Suppressor macrophage treated with lipopolysaccharide for 1 hour (primary cell): Measurements from ENCODE around the gene GPR157.
"Not testable (repeated sequence)": the region's sequence is repeated elsewhere in the genome, so short reads cannot be mapped to it uniquely, and the experiment has no call there.

Source experiments
- DNase-seq, 3 donors: peaks; one replicate each; pipeline ENCODE4 v3.0.0-alpha.2; 2020 to 2022

Gene GPR157

GRCh38 chr1:9145714-9146113 is 16.8 kb upstream of the GPR157 start:
- DNase-seq, result no peak

DNA sequence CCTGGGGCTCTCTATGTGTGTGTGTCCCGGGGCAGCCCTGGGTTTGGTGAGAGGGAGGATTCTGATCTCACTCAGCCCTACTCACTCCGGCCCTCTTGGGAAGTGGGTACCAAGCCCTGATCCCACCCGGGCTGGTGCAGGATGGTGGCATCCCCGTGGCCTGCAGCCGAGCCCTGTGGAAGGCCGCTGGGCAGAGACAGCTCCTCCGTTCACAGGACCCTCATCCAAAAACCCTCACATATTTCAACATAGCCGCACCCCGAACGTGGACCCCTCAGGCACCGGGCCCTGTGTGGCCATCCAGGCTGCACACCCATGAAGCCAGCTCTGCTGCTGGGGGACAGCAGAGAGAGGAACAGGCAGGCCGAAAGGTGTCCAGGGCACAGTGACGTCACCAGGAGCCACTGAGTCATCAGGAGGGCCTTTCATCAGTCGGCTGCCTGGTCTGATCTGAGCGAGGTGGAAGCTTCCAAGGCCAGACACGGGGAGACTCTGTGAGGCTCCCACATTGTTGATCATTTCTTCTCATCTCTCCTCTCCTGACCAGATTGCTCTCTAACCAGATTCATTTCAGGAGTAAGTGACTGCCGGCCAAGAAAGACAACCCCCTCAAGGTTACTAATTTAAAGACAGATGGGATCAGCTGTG is 16.2 kb upstream of the GPR157 start:
- DNase-seq, result peak; percentile 59 to 67 (median 62)

GRCh38 chr1:9144494-9144893 is 15.6 kb upstream of the GPR157 start:
- not testable (repeated sequence) for DNase-seq

DNA sequence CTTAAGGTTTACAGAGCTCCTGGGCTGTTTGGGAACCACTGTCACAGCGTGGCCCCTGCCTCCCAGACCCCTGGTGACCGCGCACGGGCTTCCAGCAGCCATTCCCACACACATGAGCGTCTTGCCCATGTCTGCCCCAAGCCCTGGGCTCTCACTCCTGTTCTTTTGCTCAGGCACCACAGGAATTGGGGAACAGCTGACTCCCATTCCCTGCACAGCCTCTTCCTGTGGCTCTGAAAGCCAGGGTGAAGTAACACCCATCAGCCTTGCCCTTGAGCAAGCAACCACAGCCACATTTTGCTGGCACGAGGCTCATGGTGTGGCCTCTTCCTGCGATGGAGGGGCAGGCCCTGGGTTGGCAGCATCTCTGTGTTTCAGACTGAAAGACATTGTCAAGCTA is 14.3 kb upstream of the GPR157 start:
- DNase-seq, result peak; percentile 73 to 76 (median 74)

DNA sequence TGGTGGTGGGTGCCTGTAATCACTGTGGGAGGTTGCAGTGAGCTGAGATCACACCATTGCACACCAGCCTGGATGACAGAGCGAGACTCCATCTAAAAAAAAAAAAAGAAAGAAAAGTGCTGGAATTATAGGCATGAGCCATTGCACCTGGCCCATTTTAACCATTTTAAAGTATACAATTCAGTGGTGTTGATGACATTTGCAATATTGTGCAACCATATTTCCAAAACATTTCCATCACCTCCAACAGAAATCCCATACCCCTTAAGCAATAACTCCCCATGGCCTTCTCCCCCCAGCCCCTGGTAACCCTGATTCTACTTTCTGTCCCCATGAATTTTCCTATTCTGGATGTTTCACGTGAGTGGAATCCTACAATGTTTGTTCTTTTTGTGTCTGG is 11.0 kb upstream of the GPR157 start:
- DNase-seq, result no peak

DNA sequence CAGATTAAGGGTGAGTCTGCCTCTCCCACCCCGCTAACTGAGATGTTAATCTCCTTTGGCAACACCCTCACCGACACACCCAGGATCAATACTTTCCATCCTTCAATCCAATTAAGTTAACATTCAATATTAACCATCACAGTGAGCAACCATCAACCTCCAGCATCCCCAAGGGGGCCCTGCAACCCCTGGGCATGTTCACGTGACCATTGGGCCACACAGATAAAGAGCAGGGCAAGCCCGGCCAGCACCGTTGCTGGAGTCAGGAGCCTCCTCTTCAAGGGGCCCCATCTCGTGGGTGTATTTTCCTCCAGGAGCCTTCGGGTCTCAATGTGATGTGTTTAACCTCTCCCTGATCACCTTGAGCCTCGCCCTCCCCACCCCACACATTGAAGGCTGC is 8.0 kb upstream of the GPR157 start:
- no peak for DNase-seq

GRCh38 chr1:9135073-9135836 is 6.4 kb upstream of the GPR157 start:
- peak; percentile 48 to 61 (median 53) for DNase-seq

GRCh38 chr1:9133870-9134585 is 5.1 kb upstream of the GPR157 start:
- DNase-seq, result no peak

DNA sequence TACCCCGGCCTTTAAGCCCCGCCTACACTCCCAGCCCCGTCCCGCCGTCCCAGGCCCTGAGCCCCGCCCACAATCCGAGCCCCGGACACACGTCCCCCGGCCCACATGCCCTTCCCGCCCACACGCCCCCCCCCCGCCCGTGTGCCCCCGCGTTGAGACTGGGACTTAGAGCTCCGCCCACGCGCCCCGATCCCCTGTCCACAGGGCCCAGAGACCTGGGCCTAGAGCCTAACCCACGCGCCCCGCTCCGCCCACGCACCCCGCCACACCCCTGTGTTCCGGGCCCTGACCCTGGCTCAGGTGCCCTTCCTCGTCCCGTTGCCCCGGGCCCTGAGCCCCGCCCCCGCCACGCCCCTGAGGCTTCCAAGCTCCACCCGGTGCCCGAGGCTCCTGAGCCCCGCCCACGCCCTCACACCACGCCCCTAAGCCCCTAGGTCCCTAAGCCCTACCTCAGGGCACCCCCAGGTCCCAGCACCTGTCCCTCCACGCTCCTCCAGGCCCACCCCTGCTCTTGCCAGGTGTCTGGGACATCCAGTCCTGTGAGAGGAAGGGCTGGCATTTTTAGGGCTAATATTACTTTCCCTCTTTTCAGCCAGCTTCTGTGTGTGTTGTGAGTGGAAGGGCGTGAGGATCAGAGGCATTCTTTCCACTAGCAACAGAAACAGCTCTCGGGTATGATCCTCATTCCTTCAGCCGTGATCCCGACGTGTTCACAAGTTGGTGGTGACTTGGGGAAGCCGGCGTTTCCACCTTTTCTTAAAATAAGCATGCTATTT is 552 bp upstream of the GPR157 start:
- DNase-seq, result peak; percentile 62 to 87 (median 71)

GRCh38 chr1:9128166-9128519 is 759 bp downstream of the GPR157 start:
- peak; percentile 43 to 64 (median 46) for DNase-seq

DNA sequence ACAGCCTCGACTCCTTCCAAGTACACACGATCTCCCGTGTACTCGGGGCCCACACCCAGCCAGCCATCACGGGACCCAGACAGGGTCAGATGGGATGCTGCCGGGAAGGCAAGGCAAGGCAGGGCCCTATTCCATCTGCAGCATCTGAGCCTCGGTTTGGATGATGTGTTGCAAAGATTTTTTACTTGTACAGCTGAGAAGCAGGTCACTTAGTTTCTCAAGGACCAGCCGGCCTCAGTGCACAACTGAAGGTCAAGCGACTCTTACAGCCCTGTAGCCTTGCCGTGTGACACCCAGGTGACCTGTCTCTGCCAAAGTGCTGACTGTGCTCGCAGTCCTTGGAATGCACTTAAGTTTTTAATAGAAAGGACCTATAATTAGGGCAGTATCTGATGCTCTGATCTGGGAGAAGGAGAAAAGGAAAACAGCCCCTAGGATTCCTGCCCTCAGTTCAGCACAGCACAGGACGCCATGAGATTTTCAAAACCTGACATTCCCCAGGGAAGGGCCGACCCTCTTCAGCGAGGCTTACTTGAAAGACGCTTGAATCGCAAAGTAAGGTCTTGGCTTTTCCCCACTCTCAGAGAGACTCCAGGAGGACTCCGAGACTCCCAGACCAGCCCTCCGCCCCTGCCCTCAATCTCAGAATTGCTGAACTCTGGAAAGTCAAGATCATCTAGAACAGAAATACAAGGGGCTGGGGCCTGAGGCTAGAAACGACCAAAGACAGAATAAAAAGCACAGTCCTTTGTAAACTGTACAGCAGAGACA is 1.3 kb downstream of the GPR157 start:
- no peak for DNase-seq

- DNase-seq, result no peak
These were observed 2.4 kb downstream of the GPR157 start for GRCh38 chr1:9126511-9126910.

- DNase-seq, result not testable (repeated sequence)
These were observed 3.1 kb downstream of the GPR157 start for GRCh38 chr1:9125847-9126246.

GRCh38 chr1:9125325-9125724 is 3.6 kb downstream of the GPR157 start:
- no peak for DNase-seq

DNA sequence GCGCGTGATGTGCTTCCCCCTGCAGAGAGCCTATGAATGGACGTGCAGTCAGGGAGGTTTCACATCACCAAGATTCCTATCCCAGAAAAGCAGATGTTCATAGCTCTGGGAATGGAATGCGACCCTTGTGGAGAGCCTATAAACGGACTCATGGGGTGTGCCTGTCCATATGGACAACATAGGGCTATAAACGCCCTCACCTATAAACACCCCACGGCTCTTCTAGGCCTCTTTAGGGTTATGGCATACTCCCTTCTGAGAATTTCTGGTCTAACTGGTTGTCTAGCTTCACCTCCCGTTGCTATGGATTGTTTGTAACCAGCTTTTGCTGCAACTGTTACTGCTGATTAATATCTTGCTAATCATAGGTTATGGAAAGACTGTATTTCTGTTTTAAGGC is 4.5 kb downstream of the GPR157 start:
- DNase-seq, result not testable (repeated sequence)

DNA sequence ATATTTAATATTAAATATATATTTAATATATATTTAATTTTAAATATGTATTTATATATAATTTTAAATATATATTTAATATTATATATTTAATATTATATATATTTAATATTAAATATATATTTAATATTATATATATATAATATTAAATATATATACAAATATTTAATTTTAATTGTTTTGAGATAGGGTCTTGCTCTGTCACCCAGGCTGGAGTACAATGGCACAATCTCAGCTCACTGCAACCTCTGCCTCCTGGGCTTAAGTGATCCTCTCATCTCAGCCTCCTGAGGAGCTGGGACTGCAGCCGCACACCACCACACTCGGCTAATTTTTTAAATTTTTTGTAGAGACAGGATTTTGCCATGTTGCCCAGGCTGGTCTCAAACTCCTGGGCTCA is 5.2 kb downstream of the GPR157 start:
- DNase-seq, result not testable (repeated sequence)

GRCh38 chr1:9121496-9122409 is 7.1 kb downstream of the GPR157 start:
- peak; percentile 50 to 64 (median 60) for DNase-seq

GRCh38 chr1:9120312-9120958 is 8.5 kb downstream of the GPR157 start:
- DNase-seq, result peak in 2 of 3 donors; percentile 26 to 33

DNA sequence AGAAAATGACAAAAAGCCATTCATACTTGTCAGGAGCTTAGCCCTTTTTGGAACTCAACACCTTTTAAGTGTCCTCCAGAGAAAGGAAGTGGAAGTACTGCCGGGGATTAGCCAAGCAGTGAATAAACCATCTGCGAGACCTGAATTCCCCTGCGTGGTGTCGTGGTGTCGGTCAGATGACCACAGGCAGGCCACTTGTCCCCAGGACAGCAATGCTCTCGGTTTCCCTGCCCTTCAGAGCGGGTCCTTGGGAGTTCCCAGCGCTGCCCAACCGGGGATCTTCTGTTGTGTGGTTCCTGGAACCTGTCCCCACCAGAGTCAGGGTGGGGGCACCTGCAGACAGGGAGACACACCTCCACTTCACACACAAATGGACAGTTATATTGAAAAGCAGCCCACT is 9.2 kb downstream of the GPR157 start:
- DNase-seq, result peak; percentile 76 to 85 (median 81)

GRCh38 chr1:9118186-9118585 is 10.7 kb downstream of the GPR157 start:
- DNase-seq, result no peak
